ENCODE results near the gene THRAP3.
"Not testable (repeated sequence)": the region's sequence is repeated elsewhere in the genome, so short reads cannot be mapped to it uniquely, and the experiment has no call there.

DNA sequence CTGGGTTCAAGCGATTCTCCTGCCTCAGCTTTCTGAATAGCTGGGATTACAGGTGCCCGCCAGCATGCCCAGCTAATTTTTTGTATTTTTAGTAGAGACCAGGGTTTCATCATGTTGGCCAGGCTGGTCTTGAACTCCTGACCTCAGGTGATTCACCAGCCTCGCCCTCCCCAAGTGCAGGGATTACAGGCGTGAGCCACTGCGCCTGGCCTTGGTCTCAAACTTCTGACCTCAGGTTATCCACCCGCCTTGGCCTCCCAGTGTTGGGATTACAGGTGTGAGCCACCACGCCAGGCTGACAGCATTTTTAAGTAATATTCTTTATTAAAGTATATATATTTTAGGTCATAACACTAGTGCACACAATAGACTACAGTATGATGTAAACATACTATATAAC, 2.3 kb upstream of the THRAP3 start:
- TF ChIP-seq, protein P1, sequence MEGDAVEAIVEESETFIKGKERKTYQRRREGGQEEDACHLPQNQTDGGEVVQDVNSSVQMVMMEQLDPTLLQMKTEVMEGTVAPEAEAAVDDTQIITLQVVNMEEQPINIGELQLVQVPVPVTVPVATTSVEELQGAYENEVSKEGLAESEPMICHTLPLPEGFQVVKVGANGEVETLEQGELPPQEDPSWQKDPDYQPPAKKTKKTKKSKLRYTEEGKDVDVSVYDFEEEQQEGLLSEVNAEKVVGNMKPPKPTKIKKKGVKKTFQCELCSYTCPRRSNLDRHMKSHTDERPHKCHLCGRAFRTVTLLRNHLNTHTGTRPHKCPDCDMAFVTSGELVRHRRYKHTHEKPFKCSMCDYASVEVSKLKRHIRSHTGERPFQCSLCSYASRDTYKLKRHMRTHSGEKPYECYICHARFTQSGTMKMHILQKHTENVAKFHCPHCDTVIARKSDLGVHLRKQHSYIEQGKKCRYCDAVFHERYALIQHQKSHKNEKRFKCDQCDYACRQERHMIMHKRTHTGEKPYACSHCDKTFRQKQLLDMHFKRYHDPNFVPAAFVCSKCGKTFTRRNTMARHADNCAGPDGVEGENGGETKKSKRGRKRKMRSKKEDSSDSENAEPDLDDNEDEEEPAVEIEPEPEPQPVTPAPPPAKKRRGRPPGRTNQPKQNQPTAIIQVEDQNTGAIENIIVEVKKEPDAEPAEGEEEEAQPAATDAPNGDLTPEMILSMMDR (IDR thresholded peaks at IDR 0.05): not testable (repeated sequence)
- TF ChIP-seq POLR2A, EP300, POLR2AphosphoS5 (IDR thresholded peaks at IDR 0.05): not testable (repeated sequence)
